Retina (tissue), 1 donor: ENCODE results near the gene CDC27.
"Not testable (repeated sequence)": the region's sequence is repeated elsewhere in the genome, so short reads cannot be mapped to it uniquely, and the experiment has no call there.

Source experiments
- DNase-seq: peaks from one replicate; pipeline ENCODE4 v3.0.0-alpha.2; 2016

The CDC27 gene

GRCh38 chr17:47192554-47192953 is 3.5 kb upstream of the CDC27 start:
- DNase-seq, result no peak

- no peak for DNase-seq
Measured at GRCh38 chr17:47190770-47191169, 1.7 kb upstream of the CDC27 start.

GRCh38 chr17:47190243-47190642 is 1.1 kb upstream of the CDC27 start:
- no peak for DNase-seq

DNA sequence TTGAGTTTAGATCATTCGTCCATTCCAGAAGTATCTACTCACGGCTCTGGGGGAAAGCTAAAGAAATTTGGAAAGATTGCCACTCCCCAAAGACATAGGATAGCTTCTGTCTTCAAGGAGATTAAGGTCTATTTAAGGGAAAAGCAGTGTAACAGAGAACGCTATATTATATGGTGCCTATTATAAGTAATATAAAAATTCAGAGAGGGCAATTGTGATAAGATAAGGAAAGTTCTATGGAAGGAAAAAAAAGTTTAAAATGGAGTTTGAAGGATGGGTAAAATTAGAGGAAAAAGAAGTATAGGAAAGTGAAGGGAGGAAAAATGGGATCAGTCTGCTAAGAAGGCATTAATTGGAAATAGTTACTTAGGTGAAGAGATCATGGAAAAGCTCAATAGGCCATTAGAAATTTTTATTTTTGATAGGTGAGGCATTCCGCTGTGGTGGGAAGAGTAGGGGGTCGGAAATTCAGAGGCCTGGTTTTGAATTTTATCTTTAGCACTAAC is 690 bp upstream of the CDC27 start:
- DNase-seq, result no peak

DNA sequence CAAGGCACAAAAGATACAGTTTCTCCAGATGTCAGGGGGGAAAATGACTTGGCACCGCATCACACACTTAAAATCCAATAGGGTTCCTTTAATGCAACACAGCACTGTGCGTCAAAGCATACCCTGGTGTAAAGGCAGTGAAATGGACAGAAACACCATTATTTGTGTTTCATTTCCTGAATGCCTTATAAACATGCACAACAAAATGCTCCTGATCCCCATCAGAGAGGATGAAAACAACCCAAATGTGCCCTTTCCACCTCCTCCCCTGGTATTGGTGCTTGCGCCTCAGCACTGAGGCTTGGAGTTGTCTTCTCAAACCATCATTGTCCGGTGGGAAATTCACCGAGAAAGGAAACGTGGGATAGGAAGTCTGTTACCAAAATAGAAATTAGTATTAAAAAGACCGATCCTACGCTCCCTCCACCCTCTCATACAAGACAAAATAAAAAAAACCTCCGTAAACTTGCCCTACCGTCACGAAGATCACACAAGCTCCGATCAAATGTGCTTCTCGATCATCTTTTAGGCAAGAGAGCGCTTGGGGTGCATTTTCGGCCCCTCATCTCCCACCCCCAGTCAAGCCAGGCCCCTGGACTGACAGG is 722 bp downstream of the CDC27 start:
- DNase-seq, result no peak

DNA sequence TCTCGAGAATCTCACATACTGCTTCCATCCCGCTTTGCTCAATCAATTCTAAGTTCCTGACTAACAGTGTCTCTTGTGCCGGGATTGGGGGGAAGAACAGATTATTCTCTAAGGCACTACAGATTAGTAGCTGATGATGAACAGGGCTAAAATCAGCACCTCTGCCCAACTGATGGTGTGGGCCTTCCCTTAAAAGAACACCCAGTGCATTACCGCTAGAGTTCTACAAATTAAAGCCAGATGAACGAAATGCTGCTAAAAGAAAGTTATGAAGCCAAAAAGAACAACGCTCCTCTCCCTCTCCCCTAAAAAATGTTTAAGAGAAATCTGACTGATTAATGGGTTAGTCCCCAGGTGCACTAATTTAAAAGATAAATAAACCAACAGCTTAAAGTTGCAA is 4.4 kb downstream of the CDC27 start:
- no peak for DNase-seq

DNA sequence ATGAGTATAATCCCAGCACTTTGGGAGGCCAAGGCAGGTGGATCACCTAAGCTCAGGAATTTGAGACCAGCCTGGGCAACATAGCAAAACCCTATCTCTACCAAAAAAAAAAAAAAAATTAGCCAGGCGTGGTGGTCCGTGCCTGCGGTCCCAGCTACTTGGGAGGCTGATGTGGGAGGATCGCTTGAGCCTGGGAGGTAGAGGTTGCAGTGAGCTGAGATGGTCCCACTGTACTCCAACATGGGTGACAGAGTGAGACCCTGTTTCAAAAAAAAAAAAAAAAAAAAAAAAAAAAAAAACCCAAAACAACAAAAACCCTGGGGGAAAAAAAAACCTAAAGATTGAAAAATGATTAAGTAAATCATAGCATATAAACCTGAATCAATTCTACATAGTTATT is 8.1 kb downstream of the CDC27 start:
- not testable (repeated sequence) for DNase-seq

GRCh38 chr17:47180337-47180736 is 8.8 kb downstream of the CDC27 start:
- DNase-seq, result no peak

GRCh38 chr17:47179141-47179540 is 10.0 kb downstream of the CDC27 start:
- DNase-seq, result no peak

GRCh38 chr17:47177261-47177660 is 11.8 kb downstream of the CDC27 start:
- no peak for DNase-seq

- no peak for DNase-seq
Measured at GRCh38 chr17:47176389-47176826, 12.7 kb downstream of the CDC27 start.

GRCh38 chr17:47174823-47175222 is 14.3 kb downstream of the CDC27 start:
- not testable (repeated sequence) for DNase-seq

GRCh38 chr17:47172696-47173565 is 16.2 kb downstream of the CDC27 start:
- no peak for DNase-seq

GRCh38 chr17:47170710-47171109 is 18.4 kb downstream of the CDC27 start:
- no peak for DNase-seq

GRCh38 chr17:47168896-47169295 is 20.2 kb downstream of the CDC27 start:
- not testable (repeated sequence) for DNase-seq

- DNase-seq, result not testable (repeated sequence)
Measured at GRCh38 chr17:47166854-47167253, 22.2 kb downstream of the CDC27 start.

GRCh38 chr17:47165137-47165536 is 24.0 kb downstream of the CDC27 start:
- no peak for DNase-seq

GRCh38 chr17:47164263-47164662 is 24.8 kb downstream of the CDC27 start:
- no peak for DNase-seq

- DNase-seq, result no peak
Measured at GRCh38 chr17:47162013-47162622, 27.0 kb downstream of the CDC27 start.

- DNase-seq, result no peak
Measured at GRCh38 chr17:47159315-47159714, 29.8 kb downstream of the CDC27 start.

GRCh38 chr17:47145351-47145750 is 43.7 kb downstream of the CDC27 start:
- DNase-seq, result no peak

- DNase-seq, result no peak
Measured at GRCh38 chr17:47135235-47135634, 53.9 kb downstream of the CDC27 start.

- DNase-seq, result not testable (repeated sequence)
Measured at GRCh38 chr17:47134354-47134753, 54.7 kb downstream of the CDC27 start.

GRCh38 chr17:47131761-47132160 is 57.3 kb downstream of the CDC27 start:
- DNase-seq, result no peak
